ENCODE measurements around the gene BRINP1. TPM values are rescaled to one million over a fixed set of nuclear protein-coding genes. Genes with fewer than 3 reads are reported as not detected.

Gene BRINP1
- total RNA-seq, 4 donors from 2014 or later = 0.27 TPM; not detected in 3

DNA sequence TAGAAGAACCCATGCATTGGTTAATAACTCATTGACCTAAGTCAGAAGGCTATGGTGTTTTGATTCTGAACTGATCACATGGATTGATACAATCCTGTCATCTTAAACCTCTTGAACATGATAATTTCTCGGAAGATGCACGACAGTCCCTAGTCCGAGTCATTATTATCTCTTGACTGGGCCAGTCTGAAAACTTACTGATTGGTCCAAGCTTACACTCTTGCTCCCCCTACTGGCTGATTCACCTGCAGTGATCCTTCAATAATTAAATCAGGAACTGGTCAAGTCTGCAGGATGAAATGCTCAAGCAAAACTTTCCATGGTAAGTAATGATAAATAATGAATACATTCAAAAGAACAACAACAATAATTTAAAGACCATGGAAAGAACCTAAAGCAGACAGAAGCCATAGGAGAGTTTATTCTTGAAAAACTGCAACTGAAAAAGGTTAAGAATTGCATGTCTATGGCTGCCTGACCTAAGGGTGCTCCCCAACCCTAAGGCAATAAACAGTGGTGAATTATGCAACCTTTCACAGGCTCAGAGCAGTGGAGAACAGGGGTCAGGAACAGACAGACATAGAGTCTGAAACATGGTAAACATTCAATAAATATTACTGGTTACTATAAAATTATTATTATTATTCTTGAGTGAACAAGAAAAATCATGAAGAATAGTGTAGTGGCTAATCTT is 79.3 kb downstream of the BRINP1 start:
- TF ChIP-seq POLR2A (IDR thresholded peaks at IDR 0.05) = no peak
- TF ChIP-seq, protein P1, sequence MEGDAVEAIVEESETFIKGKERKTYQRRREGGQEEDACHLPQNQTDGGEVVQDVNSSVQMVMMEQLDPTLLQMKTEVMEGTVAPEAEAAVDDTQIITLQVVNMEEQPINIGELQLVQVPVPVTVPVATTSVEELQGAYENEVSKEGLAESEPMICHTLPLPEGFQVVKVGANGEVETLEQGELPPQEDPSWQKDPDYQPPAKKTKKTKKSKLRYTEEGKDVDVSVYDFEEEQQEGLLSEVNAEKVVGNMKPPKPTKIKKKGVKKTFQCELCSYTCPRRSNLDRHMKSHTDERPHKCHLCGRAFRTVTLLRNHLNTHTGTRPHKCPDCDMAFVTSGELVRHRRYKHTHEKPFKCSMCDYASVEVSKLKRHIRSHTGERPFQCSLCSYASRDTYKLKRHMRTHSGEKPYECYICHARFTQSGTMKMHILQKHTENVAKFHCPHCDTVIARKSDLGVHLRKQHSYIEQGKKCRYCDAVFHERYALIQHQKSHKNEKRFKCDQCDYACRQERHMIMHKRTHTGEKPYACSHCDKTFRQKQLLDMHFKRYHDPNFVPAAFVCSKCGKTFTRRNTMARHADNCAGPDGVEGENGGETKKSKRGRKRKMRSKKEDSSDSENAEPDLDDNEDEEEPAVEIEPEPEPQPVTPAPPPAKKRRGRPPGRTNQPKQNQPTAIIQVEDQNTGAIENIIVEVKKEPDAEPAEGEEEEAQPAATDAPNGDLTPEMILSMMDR (IDR thresholded peaks at IDR 0.05) = peak; percentile 72 to 82 (median 80)
- no peaks in the 10 kb centered on the region for H3K36me3 ChIP-seq
- no peaks in the 10 kb centered on the region for H3K4me1 ChIP-seq
- 24 to 25% methylated on average over 3 of the region's 3 CpGs for whole genome bisulfite sequencing, 2 donors (ENCODE audit: low coverage in 1 of 2)
- H3K27me3 ChIP-seq = no peaks in the 10 kb centered on the region
- in situ Hi-C loops (cut with MboI; ENCODE audit: low pct_ligation_motif_present in 1 of 4, low pct_unique_long_range_greater_than_20kb in 1 of 4, low sequenced_read_pairs in 3 of 4) = loop anchor here in 1 of 4 donors (25.0 kb wide), 1 partner anchor 1503 kb away; no protein-coding TSS in a partner anchor
- no peak overlapping the region for H3K27ac ChIP-seq
- no peak overlapping the region for H3K4me3 ChIP-seq
- peak; percentile 35 for DNase-seq
- no peaks in the 10 kb centered on the region for H3K9me3 ChIP-seq
- intact Hi-C loops (cut with DNase I; ENCODE audit: low total_unique reads) = loop anchor here (10.0 kb wide), 1 partner anchor 695 kb away; no protein-coding TSS in a partner anchor

DNA sequence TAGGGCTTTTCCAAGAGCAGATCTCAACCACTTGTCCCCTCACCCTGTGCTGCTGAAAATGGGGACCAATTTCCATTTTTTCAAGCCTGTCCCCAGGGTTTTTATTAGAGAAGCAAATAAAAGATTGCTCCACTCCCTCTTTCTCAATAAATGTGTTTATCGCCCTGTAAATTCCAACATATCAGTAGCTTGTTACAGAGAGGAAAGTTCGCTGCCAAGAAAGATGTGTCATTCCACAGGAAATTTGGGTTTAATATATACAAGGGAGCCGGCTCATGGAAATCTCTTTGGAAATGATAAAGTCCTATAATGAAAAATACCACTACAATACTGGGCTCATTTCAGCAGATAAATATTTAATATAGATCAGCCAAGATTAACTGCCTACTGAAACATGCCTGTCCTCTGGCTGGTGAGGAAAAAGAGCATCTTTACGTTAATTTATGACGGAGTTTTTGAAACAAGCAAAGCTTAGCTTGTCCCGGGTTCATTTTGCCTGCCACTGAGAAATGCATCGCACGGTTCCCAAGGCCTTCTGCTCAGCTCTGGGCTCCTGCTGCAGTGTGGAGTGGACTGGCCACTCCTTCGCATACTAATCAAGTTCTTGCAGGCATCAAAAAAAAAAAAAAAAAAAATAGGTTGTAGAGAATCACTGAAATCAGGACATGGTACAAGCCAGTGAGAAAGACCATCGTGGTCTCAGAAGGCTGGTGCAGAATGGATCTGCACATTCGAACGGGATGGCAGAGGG is 84.5 kb downstream of the BRINP1 start:
- Histone ChIP-seq H3K27me3 (no peaks in the 10 kb centered on the region), H3K4me1 (peaks cover 0 to 4% (median 0%) of the 10 kb centered on the region in 4 donors), H3K36me3 (no peaks in the 10 kb centered on the region), H3K4me3 (no peak overlapping the region), H3K27ac (no peak overlapping the region), H3K9me3 (no peaks in the 10 kb centered on the region)
- no peak for DNase-seq
- in situ Hi-C loops (cut with MboI; ENCODE audit: low pct_ligation_motif_present in 1 of 4, low pct_unique_long_range_greater_than_20kb in 1 of 4, low sequenced_read_pairs in 3 of 4) (loop anchor here in 1 of 4 donors (25.0 kb wide), 1 partner anchor 1497 kb away; no protein-coding TSS in a partner anchor), intact Hi-C loops (cut with DNase I; ENCODE audit: low total_unique reads) (no loop called here)
- 69 to 70% methylated on average over 12 of the region's 12 CpGs for WGBS, 2 donors (ENCODE audit: low coverage in 1 of 2)
- TF ChIP-seq, protein P1 (IDR thresholded peaks at IDR 0.05) = no peak
- TF ChIP-seq POLR2A (IDR thresholded peaks at IDR 0.05) (no peak), EP300 (IDR thresholded peaks at IDR 0.05; ENCODE audit: low read depth) (no peak), POLR2AphosphoS5 (IDR thresholded peaks at IDR 0.05) (no peak)

DNA sequence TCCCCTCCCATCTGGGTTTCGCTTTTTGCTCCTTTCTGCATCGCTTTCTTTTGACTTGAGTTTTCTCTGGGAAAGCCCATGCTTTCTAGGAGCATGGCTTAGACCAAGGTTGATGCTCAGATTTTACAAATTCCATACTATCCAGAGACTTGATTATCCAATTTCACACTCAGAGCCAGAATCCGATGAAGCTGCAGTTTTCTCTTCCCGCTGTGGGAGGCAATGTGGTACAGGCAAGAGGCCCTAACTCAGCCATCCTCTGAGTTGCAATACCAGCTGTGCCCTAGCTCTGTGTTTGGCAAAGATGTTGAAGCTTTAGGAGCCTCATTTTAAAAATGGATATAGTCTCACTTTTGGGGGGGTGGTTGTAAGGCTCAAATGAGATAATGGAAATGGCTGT is 85.1 kb downstream of the BRINP1 start:
- in situ Hi-C loops (cut with MboI; ENCODE audit: low pct_ligation_motif_present in 1 of 4, low pct_unique_long_range_greater_than_20kb in 1 of 4, low sequenced_read_pairs in 3 of 4) = loop anchor here in 1 of 4 donors (25.0 kb wide), 1 partner anchor 1497 kb away; no protein-coding TSS in a partner anchor
- Histone ChIP-seq H3K27me3 (no peaks in the 10 kb centered on the region), H3K4me3 (no peak overlapping the region), H3K9me3 (no peaks in the 10 kb centered on the region), H3K27ac (no peak overlapping the region), H3K4me1 (peaks cover 0 to 4% (median 0%) of the 10 kb centered on the region in 4 donors), H3K36me3 (no peaks in the 10 kb centered on the region)
- TF ChIP-seq POLR2AphosphoS5 (IDR thresholded peaks at IDR 0.05) = no peak
- TF ChIP-seq, protein P1 (IDR thresholded peaks at IDR 0.05) = peak in 1 of 5 experiments; percentile 6
- TF ChIP-seq EP300 (IDR thresholded peaks at IDR 0.05; ENCODE audit: low read depth) = no peak
- TF ChIP-seq POLR2A (IDR thresholded peaks at IDR 0.05) = no peak
- intact Hi-C loops (cut with DNase I; ENCODE audit: low total_unique reads) = no loop called here
- no peak for DNase-seq
- WGBS, 2 donors (ENCODE audit: low coverage in 1 of 2) = 70 to 79% methylated on average over 2 to 4 of the region's 4 CpGs

DNA sequence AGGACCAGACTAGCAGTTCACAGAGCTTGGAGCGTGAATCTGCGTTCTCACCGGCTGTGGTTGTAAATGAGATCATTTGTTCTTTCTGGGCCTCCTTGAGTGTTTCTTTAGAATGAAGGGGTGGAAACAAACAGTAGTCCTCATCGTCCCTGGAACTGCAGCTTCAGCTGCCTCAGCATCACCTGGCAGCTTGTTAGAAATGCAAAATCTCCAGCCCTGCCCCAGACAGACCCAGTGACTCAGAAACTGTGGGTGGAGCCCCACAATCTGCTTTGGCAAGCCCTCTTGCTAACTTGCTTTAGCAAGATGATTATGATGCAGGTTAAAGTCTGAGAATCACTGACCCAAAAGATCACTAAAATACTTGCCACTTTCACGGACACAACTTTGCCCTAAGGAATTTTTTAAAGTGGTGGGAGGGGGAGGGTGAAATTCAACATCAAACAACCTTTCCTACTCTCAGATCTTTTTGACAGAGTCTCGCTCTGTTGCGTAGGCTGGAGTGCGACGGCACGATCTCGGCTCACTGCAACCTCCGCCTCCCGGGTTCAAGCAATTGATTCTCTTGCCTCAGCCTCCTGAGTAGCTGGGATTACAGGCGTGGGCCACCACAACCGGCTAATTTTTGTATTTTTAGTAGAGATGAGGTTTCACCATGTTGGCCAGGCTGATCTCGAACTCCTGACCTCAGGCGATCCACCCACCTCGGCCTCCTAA is 86.0 kb downstream of the BRINP1 start:
- Histone ChIP-seq H3K4me1 (peaks cover 0 to 4% (median 0%) of the 10 kb centered on the region in 4 donors), H3K27ac (no peak overlapping the region), H3K4me3 (no peak overlapping the region), H3K9me3 (no peaks in the 10 kb centered on the region), H3K27me3 (no peaks in the 10 kb centered on the region), H3K36me3 (no peaks in the 10 kb centered on the region)
- WGBS, 2 donors (ENCODE audit: low coverage in 1 of 2) = 10 to 59% methylated on average over 2 to 18 of the region's 18 CpGs
- in situ Hi-C loops (cut with MboI; ENCODE audit: low pct_ligation_motif_present in 1 of 4, low pct_unique_long_range_greater_than_20kb in 1 of 4, low sequenced_read_pairs in 3 of 4) (loop anchor here in 1 of 4 donors (25.0 kb wide), 1 partner anchor 1496 kb away; no protein-coding TSS in a partner anchor), intact Hi-C loops (cut with DNase I; ENCODE audit: low total_unique reads) (no loop called here)
- DNase-seq = no peak
- TF ChIP-seq, protein P1 (IDR thresholded peaks at IDR 0.05) = no peak
- no peak for TF ChIP-seq POLR2A (IDR thresholded peaks at IDR 0.05)
- no peak for TF ChIP-seq EP300 (IDR thresholded peaks at IDR 0.05; ENCODE audit: low read depth)
- TF ChIP-seq POLR2AphosphoS5 (IDR thresholded peaks at IDR 0.05) = no peak
